Neutrophil (primary cell): ENCODE measurements around the gene PRM3.

ENCODE experiments used
- H3K27ac ChIP-seq: fragments of 200-600 bp; sonication (generic); 2 replicates; pipeline ENCODE4 v1.5.1; 2016; ENCODE audit warnings: mild to moderate bottlenecking, moderate library complexity
- H3K27me3 ChIP-seq: fragments of 200-600 bp; sonication (generic); 2 replicates; pipeline ENCODE4 v1.6.0; 2016; ENCODE audit warnings: mild to moderate bottlenecking
- H3K36me3 ChIP-seq: fragments of 200-600 bp; sonication (generic); 2 replicates; pipeline ENCODE4 v1.5.1; 2017
- H3K4me1 ChIP-seq, 2 experiments: fragments of 200-600 bp in 1 of 2; sonication (generic) in 1 of 2; 1 replicate in 1 of 2; 2 replicates in 1 of 2; pipeline versions ENCODE4 v1.5.1 to v1.6.1; 2013 to 2016; ENCODE audit warnings: low read depth in 1 of 2, low read length in 1 of 2, mild to moderate bottlenecking in 1 of 2, moderate library complexity in 1 of 2; ENCODE audit not compliant: control insufficient read depth in 1 of 2, insufficient read depth in 1 of 2
- H3K4me3 ChIP-seq, 2 experiments: fragments of 200-600 bp in 1 of 2; sonication (generic) in 1 of 2; 1 replicate in 1 of 2; 2 replicates in 1 of 2; pipeline ENCODE4 v1.5.1; 2013 to 2016; ENCODE audit warnings: low read depth in 1 of 2, low read length in 1 of 2, mild to moderate bottlenecking in 1 of 2, moderate library complexity in 1 of 2
- H3K9me3 ChIP-seq: fragments of 200-600 bp; sonication (generic); 2 replicates; pipeline ENCODE4 v1.5.1; 2016
- TF ChIP-seq, protein P1 (sequence below): fragments of 200-600 bp; sonication (generic); IDR thresholded peaks from 2 replicates; pipeline ENCODE4 v1.5.1; 2016; ENCODE audit warnings: antibody characterized with exemption

PRM3 gene

DNA sequence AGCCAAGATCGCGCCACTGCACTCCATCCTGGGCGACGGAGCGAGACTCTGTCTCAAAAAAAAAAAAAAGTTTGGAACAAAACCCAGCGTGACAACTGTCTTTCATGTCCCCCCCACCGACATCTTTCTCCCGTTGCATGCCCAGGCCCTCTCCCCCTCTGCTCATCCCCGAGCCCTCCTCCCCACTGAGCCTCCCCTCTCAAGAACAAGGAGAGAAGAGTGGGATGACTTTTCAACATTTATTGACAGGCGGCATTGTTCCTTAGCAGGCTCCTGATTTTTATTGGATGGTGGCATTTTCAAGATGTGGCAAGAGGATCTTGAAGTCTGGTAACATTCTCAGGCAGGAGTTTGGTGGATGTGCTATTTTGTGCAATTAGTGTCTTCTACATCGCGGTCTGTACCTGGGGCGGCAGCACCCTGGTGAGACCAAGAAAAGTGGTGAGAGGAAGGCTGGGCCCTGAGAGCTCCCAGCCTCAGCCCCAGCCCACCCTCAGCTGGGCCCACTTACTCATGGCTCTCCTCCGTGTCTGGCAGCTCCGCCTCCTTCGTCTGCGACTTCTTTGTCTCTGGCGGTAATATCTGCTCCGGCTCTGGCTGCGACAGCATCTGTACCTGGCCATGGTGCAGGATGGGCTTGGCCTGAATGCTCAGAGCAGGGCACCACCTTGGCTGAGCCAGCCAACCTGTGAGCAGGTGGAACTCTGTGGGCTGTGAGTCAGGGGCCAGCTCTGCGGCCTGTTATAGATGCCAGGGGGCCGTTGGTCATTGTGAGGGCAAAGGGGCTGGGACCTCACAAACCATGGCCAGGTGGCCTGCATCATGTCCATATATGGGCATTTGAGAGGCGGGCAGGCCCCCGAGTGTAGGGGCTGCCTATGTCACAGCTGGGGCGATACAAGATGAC is 7.4 kb upstream of the PRM3 start, which contains the start of gene PRM1:
Gene PRM1 (minus strand): TSS at position 715 of the 907 bp plus-strand sequence. CDS start 92 bp downstream, at position 623.
- no peaks in the 10 kb centered on the region for H3K4me1 ChIP-seq
- no peak within 1 kb of the TSS for H3K27ac ChIP-seq
- no peak within 1 kb of the TSS for H3K4me3 ChIP-seq
- H3K36me3 ChIP-seq = no peaks in the 10 kb centered on the region
- no peaks in the 10 kb centered on the region for H3K27me3 ChIP-seq
- TF ChIP-seq, protein P1, sequence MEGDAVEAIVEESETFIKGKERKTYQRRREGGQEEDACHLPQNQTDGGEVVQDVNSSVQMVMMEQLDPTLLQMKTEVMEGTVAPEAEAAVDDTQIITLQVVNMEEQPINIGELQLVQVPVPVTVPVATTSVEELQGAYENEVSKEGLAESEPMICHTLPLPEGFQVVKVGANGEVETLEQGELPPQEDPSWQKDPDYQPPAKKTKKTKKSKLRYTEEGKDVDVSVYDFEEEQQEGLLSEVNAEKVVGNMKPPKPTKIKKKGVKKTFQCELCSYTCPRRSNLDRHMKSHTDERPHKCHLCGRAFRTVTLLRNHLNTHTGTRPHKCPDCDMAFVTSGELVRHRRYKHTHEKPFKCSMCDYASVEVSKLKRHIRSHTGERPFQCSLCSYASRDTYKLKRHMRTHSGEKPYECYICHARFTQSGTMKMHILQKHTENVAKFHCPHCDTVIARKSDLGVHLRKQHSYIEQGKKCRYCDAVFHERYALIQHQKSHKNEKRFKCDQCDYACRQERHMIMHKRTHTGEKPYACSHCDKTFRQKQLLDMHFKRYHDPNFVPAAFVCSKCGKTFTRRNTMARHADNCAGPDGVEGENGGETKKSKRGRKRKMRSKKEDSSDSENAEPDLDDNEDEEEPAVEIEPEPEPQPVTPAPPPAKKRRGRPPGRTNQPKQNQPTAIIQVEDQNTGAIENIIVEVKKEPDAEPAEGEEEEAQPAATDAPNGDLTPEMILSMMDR = no peak
- no peaks in the 10 kb centered on the region for H3K9me3 ChIP-seq

- no peak overlapping the region for H3K4me3 ChIP-seq
- TF ChIP-seq, protein P1 = no peak
- no peaks in the 10 kb centered on the region for H3K27me3 ChIP-seq
- H3K4me1 ChIP-seq = no peaks in the 10 kb centered on the region
- no peak overlapping the region for H3K27ac ChIP-seq
- H3K36me3 ChIP-seq = no peaks in the 10 kb centered on the region
- no peaks in the 10 kb centered on the region for H3K9me3 ChIP-seq
Observed at GRCh38 chr16:11278681-11279628, 5.5 kb upstream of the PRM3 start.

GRCh38 chr16:11277607-11278337 is 4.3 kb upstream of the PRM3 start:
- no peak overlapping the region for H3K27ac ChIP-seq
- no peaks in the 10 kb centered on the region for H3K4me1 ChIP-seq
- no peak overlapping the region for H3K4me3 ChIP-seq
- TF ChIP-seq, protein P1 = no peak
- no peaks in the 10 kb centered on the region for H3K36me3 ChIP-seq
- H3K9me3 ChIP-seq = no peaks in the 10 kb centered on the region
- H3K27me3 ChIP-seq = no peaks in the 10 kb centered on the region

GRCh38 chr16:11276896-11277593 is 3.6 kb upstream of the PRM3 start:
- no peaks in the 10 kb centered on the region for H3K36me3 ChIP-seq
- H3K27me3 ChIP-seq = no peaks in the 10 kb centered on the region
- TF ChIP-seq, protein P1 = no peak
- H3K4me3 ChIP-seq = no peak overlapping the region
- no peaks in the 10 kb centered on the region for H3K9me3 ChIP-seq
- no peak overlapping the region for H3K27ac ChIP-seq
- no peaks in the 10 kb centered on the region for H3K4me1 ChIP-seq
